Measurements from ENCODE around the gene SLC24A2. TPM values are rescaled to one million over a fixed set of nuclear protein-coding genes. Genes with fewer than 3 reads are reported as not detected.

SLC24A2 gene
- total RNA-seq, 4 donors from 2014 or later, result 0.19 TPM; not detected in 3

DNA sequence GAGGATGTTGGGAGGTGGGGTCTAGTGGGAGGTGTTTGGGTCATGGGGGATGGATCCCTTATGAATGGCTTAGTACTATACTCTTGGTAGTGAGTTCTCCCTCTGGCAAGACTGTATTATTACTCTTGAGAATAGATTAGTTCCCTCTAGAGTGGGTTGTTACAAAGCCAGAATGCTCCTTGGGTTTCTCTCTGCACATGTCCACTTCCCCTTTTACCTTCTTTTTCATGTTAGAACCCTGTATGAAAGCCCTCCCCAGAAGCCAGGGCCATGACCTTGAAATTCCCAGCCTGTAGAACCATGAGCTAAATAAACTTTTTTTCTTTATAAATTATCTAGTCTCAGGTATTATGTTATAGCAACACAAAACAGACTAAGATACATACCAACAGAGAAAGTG is 31.1 kb downstream of the SLC24A2 start:
- H3K4me1 ChIP-seq, result no peaks in the 10 kb centered on the region
- no peaks in the 10 kb centered on the region for H3K27me3 ChIP-seq

DNA sequence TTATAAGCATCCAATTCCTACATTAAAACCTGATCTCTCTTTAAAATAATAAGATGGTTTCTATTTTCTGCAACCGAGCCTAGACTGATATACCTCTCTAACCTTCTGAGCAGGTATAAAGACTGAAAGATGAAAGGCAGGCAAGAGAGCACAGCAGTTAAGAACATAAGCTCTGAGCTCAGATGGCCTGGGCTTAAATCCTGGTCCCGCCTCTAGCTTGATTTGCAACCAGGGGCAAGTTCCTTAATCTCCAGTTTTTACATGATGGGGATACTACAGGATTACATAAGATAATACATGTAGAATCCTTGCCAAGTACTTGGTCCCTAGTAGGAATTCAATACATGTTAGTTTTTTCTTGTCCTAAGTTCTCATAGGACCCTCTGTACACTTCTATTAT is 33.9 kb downstream of the SLC24A2 start:
- DNase-seq, result no peak
- H3K27me3 ChIP-seq, result no peaks in the 10 kb centered on the region
- H3K27ac ChIP-seq, result no peak overlapping the region
- no peaks in the 10 kb centered on the region for H3K9me3 ChIP-seq
- no peaks in the 10 kb centered on the region for H3K4me1 ChIP-seq
- TF ChIP-seq CTCF (IDR thresholded peaks at IDR 0.05) (no peak), POLR2A (IDR thresholded peaks at IDR 0.05) (no peak)
- no peaks in the 10 kb centered on the region for H3K36me3 ChIP-seq
- H3K4me3 ChIP-seq, result no peak overlapping the region

More for the DNA sequence above, 31.1 kb downstream of the SLC24A2 start:
- no peak overlapping the region for H3K27ac ChIP-seq
- no peaks in the 10 kb centered on the region for H3K36me3 ChIP-seq
- no peaks in the 10 kb centered on the region for H3K9me3 ChIP-seq
- TF ChIP-seq POLR2A (IDR thresholded peaks at IDR 0.05) (no peak), CTCF (IDR thresholded peaks at IDR 0.05) (no peak)
- no peak for DNase-seq
- H3K4me3 ChIP-seq, result no peak overlapping the region

DNA sequence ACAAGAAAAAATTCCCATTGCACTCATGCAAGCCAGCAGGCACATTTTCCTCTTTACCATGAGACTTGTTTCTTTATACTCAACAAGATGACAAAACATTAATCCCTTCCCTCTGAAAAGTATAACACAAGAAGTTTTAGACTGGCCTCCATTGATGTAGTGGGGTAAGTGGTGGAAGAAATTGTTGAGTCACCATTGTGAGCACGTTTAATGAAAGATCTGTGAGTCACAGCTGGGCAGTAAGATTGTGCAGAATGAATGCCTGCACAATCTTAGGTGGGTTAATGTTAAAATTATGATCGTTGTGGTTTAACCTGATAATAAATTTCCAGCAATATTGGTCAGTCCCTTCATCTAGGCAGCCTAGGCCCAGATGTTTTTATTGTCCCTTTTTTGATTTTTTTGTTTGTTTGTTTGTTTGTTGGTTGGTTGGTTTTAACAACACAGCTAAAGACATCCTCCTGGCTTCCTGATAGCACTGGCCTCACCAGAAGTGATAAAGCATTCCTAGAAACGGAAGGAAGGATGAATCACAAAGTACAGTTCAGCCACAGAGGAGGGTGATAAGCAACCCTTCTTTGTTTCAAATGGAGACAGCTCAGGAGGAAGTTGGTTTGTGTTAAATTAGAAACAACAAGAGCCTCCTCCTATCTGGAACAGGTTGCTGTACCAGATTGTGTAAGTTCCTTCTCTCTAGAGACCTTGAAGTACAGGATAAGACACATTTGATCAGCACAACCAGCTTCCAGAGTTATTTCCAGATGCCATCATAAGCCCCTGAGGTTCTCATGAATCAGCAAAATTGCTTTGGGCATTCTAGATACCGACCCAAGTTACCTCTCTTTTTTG is 40.3 kb downstream of the SLC24A2 start:
- DNase-seq, result no peak
- TF ChIP-seq POLR2A (IDR thresholded peaks at IDR 0.05), result no peak
- TF ChIP-seq CTCF (IDR thresholded peaks at IDR 0.05), result no peak
- Histone ChIP-seq H3K4me1 (no peaks in the 10 kb centered on the region), H3K36me3 (no peaks in the 10 kb centered on the region), H3K27me3 (no peaks in the 10 kb centered on the region), H3K27ac (no peak overlapping the region), H3K4me3 (no peak overlapping the region), H3K9me3 (no peaks in the 10 kb centered on the region)

- Histone ChIP-seq H3K4me1 (no peaks in the 10 kb centered on the region), H3K9me3 (no peaks in the 10 kb centered on the region), H3K27me3 (no peaks in the 10 kb centered on the region), H3K36me3 (no peaks in the 10 kb centered on the region), H3K27ac (no peak overlapping the region), H3K4me3 (no peak overlapping the region)
- DNase-seq, result no peak
- TF ChIP-seq CTCF (IDR thresholded peaks at IDR 0.05) (no peak), POLR2A (IDR thresholded peaks at IDR 0.05) (no peak)
These were observed 42.6 kb downstream of the SLC24A2 start for GRCh38 chr9:19746223-19746622.

DNA sequence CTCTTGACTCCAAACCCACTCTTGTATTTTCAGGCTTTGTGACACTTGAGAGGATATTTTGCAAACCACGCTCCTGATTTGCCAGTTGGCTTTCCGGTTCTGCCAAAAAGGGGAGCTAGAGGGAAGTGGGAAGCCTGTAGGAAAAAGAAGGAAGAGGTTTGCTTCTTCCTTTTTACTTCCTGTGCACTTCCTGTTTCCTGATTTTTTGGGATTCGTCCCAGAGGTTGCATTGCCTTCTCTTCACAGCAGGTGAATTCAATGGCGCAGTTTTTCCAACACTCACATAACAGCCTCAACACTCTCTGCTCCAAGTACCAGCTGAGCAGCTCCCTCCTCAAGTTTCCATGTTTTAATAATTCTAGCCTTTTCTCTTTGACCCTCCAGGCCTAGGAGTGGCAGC is 47.7 kb downstream of the SLC24A2 start:
- TF ChIP-seq POLR2A (IDR thresholded peaks at IDR 0.05), result no peak
- no peak for TF ChIP-seq CTCF (IDR thresholded peaks at IDR 0.05)
- Histone ChIP-seq H3K4me1 (no peaks in the 10 kb centered on the region), H3K27ac (no peak overlapping the region), H3K4me3 (no peak overlapping the region), H3K27me3 (no peaks in the 10 kb centered on the region), H3K36me3 (no peaks in the 10 kb centered on the region), H3K9me3 (no peaks in the 10 kb centered on the region)
- DNase-seq, result no peak
